Right lobe of liver (tissue), 4 donors: ENCODE data around the gene YWHAB.

Source experiments
- POLR2A ChIP-seq: fragments of 450-650 bp; IDR thresholded peaks from one replicate; pipeline ENCODE4 v1.6.1; 2017; ENCODE audit warnings: antibody characterized with exemption, mild to moderate bottlenecking
- TF ChIP-seq, protein P1 (sequence below), 4 donors: fragments of 200-600 bp in 3 of 4; fragments of 450-650 bp in 1 of 4; IDR thresholded peaks; one replicate each; pipeline versions ENCODE4 v1.5.1 to v1.8.0; 2016 to 2022; ENCODE audit warnings: antibody characterized with exemption in 4 of 4, mild to moderate bottlenecking in 2 of 4
- donor health status: DM: no; HTN: no; CAD: no.
- donor health status: DM: no; HTN: no; CAD: no.
- donor health status: DM: no; HTN: yes; CAD: no.

DNA sequence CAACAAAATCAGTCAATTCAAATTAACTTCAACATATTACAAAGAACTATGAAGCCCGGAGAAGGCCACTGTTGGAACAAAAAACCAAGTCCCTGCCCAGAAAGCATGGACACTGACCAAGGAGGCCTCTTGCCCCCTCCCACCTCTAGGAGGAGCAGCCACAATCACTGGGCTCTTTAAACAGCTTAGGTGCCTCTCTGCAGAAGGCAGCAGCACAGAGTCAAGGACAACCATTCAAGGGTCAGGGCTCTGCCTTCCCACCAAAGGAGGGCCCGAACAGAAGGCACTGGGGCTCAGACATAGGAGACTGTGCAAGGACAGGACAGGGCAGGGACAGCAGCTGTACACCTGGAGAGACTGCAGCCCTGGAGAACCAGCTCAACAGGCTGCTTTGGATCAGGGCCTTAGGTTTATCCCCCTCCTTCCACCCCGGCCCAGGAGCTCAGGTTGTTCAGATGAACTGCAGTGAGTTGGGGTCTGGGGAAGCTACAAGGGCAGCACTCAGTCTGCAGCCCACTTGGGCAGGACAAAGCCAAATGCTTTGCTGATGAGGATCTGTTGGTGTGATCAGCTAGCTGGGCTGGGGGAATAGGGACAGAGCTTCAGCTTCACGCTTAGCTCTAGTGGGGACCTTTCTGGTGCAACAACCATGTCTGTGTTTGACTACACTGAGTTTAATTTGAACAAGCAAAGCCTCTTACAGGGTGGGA is 56.9 kb downstream of the YWHAB start:
- no peak for TF ChIP-seq POLR2A
- TF ChIP-seq, protein P1, sequence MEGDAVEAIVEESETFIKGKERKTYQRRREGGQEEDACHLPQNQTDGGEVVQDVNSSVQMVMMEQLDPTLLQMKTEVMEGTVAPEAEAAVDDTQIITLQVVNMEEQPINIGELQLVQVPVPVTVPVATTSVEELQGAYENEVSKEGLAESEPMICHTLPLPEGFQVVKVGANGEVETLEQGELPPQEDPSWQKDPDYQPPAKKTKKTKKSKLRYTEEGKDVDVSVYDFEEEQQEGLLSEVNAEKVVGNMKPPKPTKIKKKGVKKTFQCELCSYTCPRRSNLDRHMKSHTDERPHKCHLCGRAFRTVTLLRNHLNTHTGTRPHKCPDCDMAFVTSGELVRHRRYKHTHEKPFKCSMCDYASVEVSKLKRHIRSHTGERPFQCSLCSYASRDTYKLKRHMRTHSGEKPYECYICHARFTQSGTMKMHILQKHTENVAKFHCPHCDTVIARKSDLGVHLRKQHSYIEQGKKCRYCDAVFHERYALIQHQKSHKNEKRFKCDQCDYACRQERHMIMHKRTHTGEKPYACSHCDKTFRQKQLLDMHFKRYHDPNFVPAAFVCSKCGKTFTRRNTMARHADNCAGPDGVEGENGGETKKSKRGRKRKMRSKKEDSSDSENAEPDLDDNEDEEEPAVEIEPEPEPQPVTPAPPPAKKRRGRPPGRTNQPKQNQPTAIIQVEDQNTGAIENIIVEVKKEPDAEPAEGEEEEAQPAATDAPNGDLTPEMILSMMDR (IDR thresholded peaks at IDR 0.05): no peak
